ENCODE data around the gene CDC42EP5.

Gene CDC42EP5

DNA sequence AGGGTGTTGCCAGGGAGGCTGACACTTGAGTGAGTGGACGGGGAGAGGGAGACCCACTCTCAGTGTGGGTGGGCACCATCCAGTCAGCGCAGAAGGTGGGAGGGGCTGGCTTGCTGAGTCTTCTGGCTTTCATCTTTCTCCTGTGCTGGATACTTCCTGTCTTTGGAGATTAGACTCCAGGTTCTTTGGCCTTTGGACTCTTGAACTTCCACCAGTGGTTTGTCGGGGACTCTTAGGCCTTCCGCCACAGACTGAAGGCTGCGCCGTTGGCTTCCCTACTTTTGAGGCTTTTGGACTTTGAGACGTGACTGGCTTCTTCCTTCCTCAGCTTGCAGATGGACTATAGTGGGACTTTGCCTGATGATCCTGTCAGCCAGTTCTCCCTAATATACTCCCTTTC lies 28.4 kb downstream of the CDC42EP5 start:
- DNase-seq = no peak

- no peak for DNase-seq
Observed at GRCh38 chr19:54440641-54441040, 32.5 kb downstream of the CDC42EP5 start.

DNA sequence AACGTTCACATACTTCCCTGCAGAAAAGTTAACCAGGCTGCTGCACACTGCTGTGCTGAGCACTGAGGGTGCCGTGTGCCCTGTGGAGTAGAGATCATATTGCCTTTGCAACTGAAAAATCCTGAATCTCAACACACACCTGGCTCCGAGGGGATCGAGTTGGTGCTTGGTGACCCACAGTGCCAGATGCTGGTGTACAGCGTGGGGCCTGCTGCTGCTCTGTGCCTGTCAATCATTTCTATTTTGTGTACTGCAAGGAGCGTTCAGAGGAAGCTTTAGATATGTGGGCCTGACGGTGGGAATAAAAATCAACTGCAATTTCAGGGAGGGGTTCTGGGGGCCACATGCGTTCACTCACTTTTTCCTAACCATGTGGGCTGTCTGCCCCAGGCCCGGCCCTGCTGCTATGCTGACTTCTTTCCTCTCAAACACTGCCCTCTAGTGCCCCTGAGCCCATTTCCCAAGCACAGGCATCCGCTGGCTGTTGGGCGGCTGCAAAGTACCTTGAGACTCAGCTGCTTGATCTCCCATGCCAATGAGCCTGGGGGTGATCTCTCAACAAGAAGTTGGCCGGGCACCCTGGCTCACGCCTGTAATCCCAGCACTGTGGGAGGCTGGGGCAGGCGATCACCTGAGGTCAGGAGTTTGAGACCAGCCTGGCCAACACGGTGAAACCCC lies 33.8 kb downstream of the CDC42EP5 start:
- DNase-seq = peak; percentile 65

GRCh38 chr19:54436628-54437252 lies 36.4 kb downstream of the CDC42EP5 start:
- no peak for DNase-seq

DNA sequence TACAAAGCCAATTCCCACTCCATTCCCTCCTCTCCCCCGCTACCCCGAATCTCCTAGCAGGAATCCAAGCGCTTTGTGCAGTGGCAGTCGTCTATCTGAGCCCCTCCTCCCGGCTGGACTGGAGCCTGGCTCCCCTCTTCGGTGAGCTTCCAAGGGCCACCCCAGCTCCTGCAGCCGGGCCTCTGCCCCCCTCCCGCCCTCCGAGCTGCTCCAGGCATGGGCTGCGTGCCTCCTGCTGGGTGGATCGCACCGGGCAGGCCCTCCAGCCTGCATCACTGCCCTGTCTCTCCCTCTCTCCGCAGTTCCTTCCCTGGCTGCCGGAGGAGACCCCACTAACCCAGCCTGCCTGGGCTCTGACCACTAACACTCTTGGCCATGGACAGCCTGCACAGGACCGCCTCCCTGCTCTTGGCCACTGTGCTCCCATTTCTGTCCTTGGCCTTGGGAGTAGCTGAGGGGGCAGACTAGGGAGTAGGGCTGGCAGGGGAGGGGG lies 37.0 kb downstream of the CDC42EP5 start:
- no peak for DNase-seq

DNA sequence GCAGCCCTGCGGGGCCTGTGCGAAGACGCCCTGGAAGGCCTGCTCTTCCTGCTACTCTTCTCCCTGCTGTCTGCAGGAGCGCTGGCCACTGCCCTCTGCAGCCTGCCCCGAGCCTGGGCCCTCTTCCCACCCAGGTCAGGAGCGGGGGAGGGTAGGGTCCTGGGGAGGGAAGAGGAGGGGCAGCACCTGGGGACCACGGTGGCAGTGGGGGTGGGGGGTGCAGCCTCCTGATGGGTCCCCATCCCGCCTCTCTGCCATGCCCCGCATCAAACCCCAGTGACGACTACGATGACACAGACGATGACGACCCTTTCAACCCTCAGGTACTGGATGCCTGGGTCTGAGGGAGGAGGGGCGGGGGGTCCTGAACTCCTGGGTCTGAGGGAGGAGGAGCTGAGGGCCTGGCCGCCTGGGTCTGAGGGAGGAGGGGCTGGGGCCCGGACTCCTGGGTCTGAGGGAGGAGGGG lies 37.5 kb downstream of the CDC42EP5 start:
- no peak for DNase-seq

DNA sequence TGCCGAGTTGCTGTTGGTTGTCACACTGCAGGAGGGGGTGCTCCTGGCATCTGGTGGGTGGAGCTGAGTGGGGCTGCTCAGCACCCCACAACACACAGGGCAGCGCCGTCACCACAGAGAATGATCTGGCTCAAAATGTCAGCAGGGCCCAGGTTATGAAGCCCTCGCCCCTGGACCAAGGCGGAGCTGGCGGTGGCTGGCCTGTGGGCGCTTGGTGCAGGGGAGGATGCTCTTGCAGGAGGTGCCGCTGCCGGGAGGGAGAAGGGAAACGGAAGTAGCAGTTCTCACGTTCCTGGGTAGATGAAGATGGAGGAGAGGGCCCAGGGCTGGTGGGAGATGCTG lies 38.3 kb downstream of the CDC42EP5 start:
- DNase-seq = no peak

DNA sequence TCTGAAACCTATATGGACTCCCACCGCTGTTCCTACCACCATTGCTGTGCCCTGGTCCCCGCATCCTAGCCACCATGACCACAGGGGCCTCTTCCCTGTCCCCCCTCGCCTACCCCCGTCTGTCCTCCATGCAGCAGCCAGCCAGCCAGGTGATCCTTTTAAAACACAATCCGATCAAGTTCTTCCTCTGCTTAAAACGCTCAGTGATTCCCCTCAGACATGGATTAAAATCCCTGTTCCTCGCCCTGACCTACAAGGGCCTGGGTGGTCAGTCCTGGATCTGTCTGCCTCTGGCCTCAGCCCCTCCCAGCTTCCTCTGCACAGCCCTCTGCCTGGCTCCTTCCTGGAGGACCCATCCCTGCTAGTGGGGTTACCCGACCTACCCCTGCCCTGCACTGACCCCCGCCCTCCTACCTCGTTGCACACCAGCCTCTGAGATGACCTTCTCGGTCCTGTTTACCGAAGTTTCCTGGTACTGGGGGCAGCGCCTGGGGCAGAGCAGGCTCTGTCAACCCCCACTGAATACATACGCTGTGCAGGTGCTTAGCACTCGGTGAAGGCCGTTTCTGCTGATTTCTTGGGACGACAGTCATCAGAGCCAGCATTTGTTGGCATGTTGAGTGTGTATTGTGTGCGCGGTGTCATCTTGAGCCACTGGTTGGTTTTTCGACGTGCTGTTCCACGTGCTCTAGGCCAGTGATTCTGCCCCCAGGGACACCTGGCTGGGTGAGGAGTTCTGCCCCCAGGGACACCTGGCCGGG lies 38.8 kb downstream of the CDC42EP5 start:
- DNase-seq = no peak

DNA sequence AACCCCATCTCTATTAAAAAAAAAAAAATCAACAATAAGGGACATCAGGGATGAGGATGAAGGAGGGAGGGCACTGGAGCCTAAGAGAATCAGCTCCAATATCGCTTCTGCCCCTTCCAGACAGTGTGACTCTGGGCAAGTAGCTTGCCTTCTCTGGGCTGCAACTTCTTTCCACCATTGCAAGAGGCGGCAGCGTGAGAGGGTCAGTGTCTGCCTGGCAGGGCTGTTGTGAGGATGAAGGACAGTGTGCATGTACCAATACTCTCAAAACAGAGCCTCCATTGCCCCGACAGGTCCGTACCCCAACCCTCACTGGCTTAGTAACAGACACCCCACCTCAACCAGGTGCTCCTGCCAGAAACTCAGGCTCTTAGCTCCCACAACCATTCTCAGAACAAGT lies 39.4 kb downstream of the CDC42EP5 start:
- DNase-seq = no peak

GRCh38 chr19:54432144-54432738 lies 40.9 kb downstream of the CDC42EP5 start:
- no peak for DNase-seq

DNA sequence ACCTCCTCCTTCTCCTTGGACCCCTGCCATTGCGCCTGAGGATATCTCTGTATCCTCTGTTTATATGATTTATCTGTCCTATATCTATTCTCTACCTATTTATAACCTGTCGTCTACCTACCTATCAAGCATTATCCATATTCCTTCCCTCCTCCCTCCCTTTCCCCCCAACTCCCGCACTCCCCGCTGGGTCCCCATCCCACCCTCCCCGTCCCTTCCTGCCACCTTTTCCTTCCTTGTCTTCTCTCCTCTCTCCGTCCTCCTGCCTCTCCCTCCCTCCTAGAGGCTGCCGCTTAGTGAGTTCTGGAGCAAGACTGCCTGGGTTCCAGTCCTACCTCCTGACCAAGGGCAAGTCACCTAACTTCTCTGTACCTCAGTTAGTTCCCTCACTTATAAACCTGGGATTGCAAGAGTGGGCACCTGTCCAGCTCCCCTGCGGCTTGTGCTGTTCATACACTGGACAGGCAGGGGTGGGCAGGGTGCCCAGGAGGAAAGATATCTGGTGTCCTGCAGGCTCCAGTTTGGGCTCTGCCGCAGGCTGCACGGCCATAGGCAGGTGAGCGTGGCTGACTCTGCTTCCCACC lies 41.7 kb downstream of the CDC42EP5 start:
- no peak for DNase-seq

DNA sequence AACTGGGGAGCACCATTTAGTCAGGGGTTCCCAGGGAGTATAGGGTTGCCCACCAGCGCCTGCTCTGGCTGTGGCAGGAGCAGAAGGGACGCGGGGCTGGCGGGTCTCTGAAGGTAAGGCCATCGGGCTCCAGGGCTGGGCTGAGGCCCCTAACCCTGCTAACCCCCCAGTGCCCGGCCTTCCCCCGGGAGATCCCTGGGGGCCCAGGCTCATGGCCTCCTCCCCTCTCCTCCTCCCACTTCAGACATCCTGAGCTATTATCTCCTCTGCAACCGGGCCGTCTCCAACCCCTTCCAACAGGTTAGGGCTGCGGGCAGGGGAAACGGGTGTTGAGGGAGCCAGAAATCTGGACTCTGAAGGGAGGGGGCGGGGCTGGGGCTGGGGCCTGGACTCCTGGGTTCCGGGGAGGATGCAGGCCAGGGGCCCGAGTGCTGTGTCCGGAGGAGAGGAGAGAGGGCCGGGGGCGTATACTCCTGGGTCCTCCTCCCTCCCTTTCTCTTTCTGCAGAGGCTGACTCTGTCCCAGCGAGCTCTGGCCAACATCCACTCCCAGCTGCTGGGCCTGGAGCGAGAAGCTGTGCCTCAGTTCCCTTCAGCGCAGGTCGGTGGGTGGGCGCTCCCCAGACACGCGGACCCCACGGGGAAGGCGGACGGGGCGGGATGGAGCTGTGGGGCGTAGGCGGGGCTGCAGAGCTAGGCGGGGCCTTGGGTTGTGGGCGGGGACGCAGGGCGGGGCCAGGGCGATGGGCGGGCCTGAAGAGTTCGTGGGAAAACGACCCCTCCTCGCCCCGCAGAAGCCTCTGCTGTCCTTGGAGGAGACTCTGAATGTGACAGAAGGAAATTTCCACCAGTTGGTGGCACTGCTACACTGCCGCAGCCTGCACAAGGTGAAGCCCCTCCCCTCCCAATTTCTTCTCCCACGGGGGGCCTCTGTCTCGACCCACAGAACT lies 42.5 kb downstream of the CDC42EP5 start:
- peak; percentile 19 for DNase-seq

DNA sequence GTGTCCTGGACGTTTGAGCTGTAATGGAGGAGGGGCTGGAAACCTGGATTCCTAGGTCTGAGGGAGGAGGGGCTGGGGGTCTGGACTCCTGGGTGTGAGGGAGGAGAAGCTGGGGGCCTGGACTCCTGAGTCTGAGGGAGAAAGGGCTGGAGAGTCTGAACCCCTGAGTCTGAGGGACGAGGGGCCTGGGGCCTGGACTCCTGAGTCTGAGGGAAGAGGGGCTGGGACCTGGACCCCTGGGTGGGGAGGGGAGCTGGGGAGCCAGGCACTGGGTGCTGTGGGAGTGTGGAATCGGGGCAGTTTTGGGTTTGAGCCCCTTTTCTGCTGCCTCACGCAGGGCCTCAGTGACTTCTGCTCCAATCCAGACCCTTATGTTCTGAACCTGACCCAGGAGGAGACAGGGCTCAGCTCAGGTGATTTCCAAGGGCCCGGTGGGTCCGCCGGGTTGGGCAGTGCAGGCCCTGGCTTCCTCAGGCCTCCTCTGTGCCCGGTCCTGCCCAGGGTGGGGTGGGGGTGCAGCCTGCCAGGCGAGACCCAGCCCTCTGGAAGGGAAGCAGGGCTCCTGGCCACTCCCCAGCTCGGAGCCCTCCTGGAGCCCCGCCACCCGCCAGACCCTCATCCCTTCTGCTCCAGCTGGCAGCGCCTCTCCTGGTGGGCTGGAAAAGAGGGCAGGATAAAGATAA lies 43.4 kb downstream of the CDC42EP5 start:
- no peak for DNase-seq

DNA sequence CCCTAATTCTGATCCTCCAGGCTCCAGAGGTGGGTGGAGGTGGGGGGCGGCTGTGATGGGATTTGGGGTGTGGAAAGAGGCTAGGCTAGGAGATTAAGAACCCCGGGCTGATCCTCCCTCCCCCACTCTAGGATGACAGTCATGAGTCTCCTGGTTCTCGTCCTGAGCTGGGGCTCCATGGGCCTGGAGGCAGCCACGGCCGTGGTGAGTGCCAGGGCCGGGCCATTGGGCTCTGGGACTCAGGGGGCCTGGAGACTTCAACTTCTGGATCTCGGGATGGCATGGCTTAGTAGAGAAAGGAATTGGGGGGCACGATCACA lies 44.0 kb downstream of the CDC42EP5 start:
- no peak for DNase-seq

DNA sequence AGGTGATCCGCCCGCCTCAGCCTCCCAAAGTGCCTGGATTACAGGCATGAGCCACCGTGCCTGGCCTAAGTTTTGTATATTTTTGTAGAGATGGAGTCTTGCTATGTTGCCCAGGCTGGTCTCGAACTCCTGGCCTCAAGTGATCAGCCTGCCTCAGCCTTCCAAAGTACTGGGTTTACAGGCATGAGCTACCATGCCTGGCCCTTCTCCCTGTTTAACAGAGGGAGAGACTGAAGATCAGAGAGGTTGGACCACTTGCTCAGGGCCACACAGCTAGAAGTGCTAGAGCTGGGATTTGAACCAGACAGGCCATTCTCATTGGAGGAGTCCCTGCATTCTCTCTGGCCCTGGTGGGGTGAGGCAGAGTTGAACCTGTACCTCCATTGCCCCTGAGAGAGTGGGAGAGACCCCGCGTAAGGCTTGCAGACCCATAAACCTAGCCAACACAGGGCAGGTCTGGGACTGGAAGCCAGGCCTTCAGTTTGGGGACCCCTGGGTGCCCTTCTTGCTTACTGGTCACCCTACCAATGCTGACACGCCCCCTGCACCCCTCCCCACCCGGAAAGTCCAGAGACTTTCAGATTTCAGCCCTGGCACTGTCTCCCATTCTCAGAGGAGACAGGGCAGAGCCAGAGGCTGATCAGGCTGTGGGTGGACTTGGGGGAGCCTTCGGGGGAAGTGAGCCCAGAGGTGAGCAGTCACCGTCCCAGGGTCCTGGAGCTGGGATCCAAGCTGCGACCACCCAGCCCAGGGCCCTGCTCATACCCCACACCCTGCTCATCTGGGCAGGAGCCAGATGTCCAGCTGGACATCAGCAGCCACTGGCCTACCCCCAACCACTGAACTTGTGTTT lies 44.5 kb downstream of the CDC42EP5 start:
- no peak for DNase-seq

DNA sequence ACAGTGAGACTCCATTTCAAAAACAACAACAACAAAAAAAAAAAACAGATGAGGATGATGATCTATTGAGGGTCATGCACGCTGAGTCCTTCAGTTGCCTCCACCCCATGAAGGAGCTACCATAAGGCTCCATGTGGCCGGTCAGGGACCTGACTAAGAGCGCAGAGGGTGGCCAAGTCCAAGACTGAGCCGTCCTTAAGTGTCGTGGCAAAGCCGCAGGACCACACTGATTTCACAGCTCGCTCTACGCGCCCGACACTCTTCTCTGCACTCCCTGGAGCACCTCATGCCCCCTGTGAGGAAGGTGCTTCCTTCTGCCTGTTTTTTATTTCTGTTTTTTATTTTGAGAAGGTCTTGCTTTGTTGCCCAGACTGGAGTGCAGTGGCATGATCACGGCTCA lies 45.5 kb downstream of the CDC42EP5 start:
- DNase-seq = no peak

DNA sequence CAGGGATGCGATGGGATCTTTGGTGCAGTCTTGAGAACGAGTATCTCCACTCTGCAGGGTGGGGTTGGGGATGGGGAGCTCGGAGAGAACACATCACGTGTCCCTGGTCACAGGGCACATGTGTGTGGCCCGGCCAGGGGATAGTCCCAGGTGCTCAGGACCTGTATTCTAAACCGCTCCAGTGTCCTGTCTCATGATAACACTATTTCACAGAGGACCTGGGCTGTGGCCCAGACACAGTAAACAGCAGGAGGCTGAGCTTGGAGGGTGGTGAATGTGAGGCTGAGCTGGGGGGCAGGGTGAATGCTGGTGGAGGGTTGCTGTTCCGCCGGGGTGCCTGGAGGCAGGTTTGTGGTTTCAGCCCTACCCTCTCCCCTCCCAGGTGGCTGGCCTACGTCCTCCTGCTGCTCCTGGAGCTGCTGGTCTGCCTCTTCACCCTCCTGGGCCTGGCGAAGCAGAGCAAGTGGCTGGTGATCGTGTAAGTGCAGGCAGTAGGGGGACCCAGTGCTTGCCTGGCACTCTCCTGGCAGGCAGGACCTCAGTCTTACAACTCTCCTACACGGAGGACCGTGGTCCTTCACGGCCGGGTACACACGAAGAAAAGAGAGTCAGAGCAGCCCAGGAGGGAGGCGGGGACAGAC lies 46.7 kb downstream of the CDC42EP5 start:
- no peak for DNase-seq

DNA sequence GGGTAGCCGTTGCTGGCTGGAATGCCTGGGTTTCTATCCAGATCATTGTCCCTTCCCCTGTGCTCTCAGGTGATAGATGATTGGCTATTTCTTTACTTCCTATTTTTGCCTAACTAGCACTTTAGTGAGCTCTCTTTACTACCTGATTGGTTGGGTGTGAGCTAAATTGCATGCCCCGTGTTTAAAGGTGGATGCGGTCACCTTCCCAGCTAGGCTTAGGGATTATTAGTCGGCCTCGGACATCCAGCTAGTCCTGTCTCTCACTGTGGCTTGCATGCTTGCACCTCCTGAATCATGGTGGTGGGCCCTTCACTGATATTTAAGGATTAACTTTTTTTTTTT lies 47.7 kb downstream of the CDC42EP5 start:
- peak; percentile 20 for DNase-seq

DNA sequence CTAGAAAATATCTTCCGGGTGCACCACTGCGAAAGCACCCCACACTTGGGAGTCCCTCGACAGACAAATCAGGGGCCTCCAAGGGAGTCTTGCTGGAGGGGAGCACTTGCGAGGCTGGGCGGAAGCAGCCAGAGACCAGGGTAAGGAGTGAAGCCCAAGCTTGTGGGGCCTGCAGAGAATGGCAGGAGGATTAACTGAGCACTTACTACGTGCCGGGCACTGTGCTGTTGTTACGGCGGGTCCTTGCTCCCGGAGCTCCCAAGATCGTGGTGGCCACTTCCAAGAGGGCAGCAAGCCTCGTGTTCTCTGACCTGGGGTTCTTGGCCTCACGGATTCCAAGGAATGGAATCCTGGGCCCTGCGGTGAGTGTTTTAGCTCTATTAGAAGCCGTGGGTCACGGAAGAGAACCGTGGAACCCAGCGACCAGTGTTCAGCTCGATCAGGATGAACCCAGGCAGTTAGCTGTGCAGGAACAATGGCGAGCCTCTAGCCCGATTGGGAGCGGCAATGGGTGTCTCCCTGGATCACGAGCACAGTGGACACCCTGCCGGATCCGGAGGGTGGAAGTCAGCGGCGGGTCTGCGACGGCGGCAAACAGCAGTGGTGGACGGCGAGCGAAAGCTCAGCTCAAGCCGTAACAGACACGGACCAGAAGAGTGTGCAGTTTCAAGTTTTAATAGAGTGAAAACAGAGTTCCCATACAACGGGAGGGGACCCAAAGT lies 48.3 kb downstream of the CDC42EP5 start:
- no peak for DNase-seq

DNA sequence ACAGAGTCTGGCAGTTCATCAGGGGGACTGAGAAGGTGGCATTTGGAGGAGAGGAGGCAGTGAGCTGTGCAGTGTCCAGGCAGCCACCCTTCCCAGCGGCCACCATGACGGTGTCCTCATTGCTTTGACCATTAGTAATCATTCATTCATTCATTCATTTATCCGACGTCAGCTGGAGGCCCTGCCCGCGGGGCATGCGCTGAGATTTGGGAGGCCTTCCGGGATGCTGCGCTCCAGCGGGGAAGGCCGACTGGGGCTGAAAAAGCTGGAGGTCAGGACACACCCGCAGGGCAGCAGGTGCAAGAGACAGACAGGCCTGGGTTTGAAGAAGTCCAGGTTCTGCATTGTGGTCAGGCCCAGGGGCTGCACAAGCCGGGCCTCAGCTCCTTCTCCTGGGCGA lies 48.9 kb downstream of the CDC42EP5 start:
- DNase-seq = no peak
